Stimulated activated CD4-positive, alpha-beta T cell treated with anti-CD3 and anti-CD28 coated beads, Interleukin-2, amount 100 ng/mL, for 24 hours (primary cell): Measurements from ENCODE around the gene GPC3.
"Not testable (repeated sequence)": the region's sequence is repeated elsewhere in the genome, so short reads cannot be mapped to it uniquely, and the experiment has no call there.

Experiments
- DNase-seq, 2 donors: peaks; one replicate each; pipeline ENCODE4 v3.0.0-alpha.2; 2020

The GPC3 gene

DNA sequence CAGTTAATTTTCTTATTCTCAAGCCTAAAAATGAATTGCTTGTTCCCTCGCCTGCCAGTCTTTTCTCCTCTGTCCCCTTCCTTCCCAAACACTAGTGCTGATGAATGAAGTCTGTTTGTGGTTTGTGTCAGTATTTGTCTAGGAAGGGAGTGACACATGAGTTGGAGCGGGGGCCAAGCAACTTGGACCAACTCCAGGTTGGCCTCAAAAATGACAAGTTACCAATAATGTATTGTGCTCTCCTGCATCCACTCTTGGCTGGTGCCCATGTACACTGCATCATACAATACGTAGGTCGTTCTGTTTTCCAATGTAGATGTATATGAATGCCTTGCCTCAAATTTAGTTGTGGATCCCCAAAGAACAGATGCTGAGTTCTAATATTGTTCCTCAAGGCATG is 347.1 kb downstream of the GPC3 start:
- no peak for DNase-seq

DNA sequence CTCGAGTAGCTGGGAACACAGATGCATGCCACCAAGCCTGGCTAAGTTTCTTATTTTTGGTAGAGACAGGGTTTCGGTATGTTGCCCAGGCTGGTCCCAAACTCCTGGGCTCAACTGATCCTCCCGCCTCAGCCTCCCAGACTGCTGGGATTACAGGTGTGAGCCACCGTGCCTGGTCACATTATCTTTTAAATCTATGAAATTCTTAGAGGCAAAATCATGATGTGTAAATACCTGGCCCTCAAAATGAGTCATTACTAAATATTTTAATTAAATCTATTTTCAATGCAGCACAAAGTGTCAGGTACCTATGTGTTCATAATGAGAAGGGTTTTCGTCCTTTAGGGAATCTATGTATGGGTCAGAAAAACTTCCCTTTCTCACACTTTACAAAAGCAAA is 347.6 kb downstream of the GPC3 start:
- no peak for DNase-seq

DNA sequence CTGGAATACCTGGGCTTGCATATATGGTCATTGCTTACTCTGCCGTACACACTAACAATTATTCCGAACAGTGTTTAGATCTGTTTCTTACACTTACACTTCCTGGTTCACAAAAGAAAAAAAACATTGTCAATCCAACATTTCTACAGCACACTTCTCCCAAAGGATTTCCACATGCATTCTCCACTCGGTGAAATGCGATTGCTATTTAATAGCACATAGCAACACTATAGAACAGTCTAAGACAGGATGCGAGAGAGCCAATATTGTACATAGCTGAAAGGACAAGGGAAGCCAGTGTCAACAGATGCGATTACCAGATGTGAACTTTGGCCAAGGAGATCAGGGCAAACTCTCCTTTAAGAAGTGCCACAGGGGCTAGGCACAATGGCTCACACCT is 349.4 kb downstream of the GPC3 start:
- DNase-seq, result no peak

DNA sequence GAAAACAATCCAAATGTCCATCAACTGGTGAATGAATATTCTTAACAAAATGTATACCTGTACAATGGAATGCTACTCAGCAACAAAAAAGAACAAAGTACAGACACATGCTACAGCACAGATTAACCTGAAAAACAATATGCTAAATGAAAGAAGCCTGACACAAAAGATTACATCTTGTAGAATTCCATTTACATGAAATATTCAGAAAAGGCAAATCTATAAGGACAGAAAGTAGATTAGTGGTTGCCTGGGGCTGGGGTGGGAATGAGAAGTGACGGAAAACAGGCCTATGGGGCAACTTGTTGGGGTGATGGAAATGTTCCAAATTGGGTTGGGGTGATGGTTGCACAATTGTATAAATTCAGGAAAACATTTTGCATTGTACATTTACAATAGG is 351.0 kb downstream of the GPC3 start:
- no peak for DNase-seq

DNA sequence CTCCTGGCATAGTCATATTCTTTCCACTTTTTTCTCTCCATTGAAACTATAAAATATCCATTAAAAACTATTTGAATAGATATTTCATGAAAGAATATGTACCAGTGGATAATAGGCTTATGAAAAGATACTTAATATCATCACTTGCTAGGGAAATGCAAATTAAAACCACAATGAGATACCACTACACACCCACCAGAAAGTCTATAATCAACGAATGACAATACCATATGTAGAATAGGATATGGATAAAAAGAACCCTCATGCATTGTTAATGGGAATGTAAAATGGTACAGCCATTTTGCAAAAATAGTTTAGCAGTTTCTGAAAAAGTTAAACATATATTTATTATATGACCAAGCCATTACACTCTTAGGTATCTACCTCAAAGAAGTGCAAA is 351.4 kb downstream of the GPC3 start:
- DNase-seq, result no peak

DNA sequence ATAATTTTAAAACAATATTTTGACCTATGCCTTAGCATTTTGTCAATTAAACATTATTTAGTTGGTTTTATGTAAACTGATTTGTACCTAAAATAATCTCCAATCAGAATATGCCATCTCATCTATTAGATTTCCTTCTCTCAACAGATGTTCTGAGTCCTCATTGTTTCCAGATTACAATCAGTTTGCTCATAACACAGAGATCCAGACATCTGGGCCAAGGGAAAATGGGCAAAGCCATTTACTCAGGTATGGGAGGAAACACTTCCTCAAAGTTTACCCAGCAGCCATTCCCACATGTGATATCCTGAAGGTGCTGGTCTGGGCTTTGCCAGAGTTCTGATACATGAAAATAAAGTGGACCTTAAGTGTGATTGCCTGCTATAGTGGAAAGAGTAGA is 352.2 kb downstream of the GPC3 start:
- DNase-seq, result no peak

DNA sequence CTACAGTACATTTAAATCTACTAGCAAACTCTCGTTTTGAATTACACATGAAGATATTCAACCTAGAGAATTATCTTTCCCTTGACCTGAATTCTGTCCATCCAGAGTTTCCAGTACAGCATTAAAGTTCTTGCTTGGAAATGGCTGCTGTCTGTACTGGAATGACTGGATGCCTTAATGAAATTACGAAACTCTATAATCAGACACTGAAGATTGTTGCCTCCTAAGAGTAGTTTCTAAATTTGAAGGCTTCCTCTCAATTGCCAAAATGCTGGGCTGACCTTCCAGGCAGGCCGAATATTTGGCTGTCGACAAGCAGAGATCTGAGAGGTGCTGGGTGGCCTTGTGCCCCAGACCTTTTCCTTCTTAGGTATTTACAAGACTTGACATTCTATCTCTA is 355.0 kb downstream of the GPC3 start:
- no peak for DNase-seq

DNA sequence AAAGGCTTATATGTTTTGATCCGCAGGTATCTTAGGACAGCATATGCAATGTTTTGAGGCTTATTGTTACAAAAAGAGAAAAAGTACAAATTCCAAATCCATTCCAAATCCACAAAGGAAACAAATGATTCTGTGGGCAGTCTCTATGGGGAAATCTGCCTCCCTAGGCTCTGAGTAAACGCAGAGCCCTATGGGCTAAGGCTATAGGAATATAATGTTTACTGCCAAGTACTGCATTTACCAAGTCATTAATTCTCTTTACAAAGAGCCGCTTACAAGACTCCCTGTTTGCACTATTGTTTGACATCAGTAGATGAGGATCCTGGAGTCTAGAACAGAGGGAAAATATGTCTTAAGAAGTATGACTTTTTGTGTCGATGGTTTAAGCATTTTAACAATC is 357.7 kb downstream of the GPC3 start:
- no peak for DNase-seq

DNA sequence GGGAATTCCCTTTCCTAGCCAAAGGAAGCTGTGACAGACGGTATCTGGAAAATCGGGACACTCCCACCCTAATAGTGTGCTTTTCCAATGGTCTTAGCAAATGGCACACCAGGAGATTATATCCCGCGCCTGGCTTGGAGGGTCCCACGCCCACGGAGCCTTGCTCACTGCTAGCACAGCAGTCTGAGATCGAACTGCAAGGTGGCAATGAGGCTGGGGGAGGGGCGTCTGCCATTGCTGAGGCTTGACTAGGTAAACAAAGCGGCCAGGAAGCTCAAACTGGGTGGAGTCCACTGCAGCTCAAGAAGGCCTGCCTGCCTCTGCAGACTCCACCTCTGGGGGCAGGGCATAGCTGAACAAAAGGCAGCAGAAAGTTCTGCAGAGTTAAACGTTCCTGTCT is 364.0 kb downstream of the GPC3 start:
- not testable (repeated sequence) for DNase-seq

DNA sequence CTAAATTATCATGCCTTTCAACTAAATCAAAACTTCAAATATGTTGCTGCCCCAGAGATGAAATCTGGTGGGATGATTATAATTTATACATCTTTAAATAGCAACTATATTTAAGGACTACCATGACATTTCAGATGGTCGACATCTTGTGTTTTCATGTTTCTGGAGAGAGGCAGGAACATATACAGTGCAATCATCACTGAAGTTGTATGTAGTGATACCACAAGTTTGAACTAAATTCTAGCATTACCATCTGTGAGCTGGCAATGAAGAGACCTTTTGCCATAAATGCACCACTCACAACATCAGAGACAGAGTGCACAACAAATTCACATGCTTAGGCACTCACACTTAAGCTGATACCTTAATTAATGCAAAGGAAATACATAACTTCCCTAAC is 373.7 kb downstream of the GPC3 start:
- no peak for DNase-seq

DNA sequence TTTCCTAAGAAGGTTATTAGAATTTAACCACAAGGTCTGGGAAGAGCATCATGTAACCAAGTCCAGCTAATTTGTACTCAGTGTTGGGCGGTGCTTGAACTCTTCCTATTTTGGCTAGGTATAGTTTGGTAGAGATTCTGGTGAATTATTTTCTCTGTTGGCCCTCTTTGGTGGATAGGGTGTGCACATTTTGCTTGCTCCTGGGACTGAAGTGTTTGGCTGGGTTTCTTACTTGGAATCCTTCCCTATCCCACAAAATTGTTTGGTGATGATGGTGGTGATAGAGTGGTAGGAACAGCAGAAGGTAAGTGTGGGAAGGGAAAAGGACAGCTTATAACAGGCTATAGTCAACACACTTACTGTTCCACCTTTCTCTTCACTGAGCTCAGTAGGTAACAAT is 375.3 kb downstream of the GPC3 start:
- no peak for DNase-seq

DNA sequence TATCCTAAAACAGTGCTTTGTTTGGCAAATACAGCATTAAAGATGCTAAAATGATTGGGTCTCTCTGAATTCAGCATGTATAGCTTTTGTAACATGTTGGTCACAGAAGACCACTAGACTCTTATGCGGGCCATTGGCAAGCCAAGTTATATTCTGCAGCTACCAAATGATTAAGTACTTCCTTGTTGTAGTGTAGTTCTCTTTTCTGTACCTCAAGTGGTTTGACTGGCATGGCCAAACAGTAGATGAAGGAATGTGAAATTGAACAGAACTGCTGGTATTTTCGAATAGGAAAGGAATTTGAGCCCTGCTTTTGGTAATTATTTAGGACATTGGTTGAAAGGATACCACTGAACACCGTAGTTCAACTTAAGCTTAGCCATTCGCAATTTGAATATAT is 376.2 kb downstream of the GPC3 start:
- no peak for DNase-seq

DNA sequence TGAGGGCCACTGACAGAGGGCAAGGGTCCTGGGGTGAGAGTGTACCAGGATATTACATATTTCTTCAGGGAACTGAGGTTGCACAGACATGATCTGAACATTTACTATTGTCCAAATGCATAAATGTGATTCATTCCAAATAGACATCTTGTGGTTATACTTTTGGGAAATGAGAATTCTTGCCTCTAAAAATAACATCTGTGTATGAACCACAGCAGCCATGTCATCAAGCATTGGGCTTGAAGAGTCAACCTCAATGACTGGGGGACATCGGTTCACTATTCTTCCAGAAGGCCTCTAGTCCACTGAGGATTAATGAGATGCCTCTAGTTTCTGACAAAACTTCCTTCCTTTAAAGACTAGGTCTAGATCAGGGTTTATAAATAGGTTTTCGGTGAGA is 377.0 kb downstream of the GPC3 start:
- DNase-seq, result no peak

DNA sequence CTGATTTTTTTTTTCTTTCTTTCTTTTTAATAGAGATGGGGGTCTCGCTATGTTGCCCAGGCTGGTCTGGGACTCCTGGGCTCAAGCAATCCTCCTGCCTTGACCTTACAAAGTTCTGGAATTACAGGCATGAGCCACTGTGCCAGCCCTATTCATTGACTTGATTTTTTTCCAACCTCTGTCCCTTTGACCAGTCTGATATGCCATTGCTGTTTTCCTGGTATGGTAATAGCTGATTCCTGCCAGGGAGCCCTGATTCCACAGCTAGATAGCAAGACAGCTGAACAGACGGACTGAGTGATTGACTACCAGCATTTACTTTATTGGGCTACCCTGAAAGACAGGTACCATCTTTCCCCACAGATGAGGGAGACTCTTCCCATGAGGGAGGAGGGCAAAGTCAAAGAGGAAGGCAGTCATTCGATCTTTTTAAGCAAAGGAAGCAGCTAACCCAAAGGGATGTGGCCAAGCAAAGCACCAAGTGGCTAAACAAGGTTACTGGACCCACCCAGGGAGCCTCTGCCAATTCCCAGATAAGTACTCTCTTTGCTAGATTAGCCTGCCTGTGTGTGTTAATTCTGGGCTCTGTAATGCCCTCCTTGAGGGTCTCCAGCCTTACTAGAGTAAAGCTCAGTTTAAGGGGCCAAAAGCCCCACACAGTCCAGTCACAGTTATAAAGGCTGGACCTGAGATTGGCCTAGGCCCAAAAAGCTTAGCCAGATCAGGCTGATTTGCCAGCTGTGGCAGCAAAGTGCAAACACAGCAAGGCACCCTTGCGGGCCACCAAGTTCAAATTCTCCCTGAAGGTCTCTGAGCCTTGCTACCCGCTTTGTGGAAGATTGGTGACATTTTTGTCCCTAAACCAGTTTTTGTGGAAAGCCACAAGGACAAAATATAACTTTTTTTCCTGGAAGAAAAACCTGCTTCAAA is 377.7 kb downstream of the GPC3 start:
- DNase-seq, result no peak

DNA sequence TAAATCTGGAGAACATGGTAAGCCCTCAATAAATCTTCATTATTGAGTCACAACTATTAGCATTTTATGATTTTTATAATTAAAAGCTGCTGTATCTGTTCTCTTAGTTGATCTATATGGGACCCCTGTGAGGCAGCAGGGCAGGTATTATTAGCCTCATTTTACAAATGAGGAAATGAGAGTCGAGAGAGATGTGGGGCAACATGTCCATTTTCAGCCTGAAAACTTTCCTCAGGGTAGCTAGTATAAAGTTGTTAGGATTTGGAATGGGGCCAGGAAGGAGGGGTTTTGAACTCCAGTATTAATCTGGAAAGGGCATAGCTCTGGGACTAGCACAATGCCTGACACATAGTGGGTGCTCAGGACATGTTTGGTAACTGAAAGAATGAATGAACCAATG is 378.4 kb downstream of the GPC3 start:
- DNase-seq, result no peak

DNA sequence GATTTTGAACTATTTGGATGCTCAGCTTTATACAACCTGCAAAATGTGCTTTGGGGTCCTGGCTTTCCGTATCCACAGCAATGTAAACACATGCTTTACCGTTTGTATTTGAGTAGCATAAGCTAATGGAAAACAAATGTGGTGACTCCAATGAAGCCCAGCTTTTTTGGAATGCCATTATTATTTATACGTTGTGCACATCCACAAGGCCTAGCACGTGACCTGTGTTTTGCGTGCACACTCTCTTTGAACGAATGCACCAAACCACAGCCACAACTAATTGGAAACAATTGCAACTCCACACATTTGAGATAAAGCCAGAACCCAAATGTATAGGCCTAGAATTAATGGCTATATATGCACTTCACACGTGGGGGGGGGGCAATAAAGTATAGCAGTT is 380.6 kb downstream of the GPC3 start:
- no peak for DNase-seq

DNA sequence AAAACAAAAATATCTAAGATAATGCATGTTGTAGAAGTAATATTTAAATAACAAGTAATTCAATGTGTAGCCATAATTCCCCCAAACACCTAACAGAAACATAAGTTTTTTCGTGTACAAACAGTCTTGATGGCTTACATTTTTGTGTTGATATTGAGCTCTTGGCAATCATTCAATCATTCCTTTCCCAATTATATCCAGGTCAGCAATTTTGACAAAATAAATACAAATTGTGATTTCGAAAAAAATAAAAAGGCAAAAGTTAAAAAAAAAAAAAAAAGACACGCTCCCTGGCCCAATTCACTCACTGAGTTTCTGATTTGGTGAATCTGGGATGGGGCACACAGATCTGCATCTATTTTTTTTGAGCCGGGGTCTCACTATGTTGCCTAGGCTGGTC is 382.5 kb downstream of the GPC3 start:
- no peak for DNase-seq

DNA sequence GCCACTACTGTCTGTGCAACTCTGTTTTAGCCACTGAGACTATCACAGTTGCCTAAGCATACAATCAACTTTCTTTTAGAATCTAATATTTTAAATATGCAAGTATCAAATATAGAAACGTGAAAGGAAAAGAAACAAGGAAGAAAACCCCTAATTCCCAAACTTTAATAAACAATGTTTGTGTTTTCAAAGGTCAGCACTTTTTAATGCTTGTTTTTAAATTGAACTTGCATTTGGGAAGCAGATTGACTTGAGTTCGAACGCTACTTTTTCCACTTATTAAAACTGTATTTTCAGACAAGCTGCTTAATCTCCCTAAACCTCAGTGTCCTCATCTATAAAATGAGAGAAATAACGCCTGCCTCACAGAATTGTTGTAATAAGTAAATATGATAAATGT is 384.3 kb downstream of the GPC3 start:
- no peak for DNase-seq

DNA sequence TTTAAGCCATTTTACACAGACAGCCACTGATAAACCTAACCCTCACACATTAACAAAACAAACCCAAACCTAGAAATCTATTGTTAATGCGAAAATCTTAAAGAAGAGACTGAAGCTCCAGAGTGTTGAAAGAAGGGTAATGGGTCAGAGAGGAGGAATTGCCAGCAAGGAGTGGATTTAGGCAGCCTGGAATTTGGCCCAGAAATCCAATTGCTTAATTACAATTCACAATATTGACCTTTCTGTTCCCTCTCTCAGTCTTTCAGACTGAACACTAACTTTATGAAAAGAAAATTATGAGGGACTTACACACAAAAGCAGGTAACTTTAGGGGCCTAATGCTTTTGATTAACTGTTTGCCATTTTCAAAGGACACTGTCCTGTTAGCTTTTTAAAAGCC is 384.9 kb downstream of the GPC3 start:
- no peak for DNase-seq

DNA sequence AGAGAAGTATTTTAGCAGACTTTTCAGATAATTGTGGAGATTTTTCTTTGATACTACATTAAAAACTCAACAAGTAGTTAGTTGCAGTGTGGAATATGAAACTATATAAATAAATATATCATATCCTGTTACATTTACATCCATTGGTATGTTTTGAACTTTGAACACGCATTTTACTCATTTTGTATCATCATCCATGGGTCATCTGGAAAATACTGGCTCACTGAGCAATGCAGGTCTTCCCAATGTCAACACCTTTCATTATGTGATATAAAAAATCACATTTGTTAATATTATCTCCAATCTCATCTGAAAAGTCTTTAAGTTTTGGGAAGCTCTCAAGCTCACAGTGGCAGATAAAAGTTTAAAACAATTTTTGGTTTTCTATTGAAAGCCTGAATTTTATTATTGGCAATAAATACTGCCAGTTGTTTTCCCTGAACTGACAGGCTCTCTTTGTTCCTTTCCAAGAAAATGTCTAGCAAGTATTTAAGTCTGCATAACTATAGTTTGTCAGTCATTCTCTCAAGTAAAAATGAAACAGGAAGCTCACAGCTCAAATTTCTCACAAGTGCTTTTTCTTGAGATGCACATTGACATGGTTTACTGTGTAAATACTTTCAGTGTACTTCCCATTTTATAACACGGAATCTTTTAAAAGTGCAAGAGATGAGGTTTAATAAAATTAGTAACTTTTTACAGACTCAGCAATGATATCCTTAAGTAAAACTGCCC is 386.6 kb downstream of the GPC3 start:
- DNase-seq, result no peak

DNA sequence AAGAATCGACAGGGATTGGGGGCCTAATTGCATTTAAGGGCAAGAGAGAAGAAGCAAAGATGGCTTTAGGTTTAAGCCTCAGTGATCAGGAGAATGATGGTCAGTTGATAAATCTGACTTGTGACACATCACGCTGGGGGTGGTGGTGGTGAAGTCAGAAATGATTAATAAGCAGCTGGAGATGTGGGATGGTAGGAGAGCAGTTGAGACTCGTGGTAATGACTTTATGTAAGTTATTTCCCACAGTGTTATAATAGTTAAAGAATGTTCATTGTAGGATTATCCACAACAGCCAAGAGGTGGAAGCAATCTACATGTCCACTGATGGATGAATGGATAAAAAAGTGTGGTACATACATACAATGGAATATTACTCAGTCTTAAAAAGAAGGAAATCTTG is 391.2 kb downstream of the GPC3 start:
- no peak for DNase-seq

DNA sequence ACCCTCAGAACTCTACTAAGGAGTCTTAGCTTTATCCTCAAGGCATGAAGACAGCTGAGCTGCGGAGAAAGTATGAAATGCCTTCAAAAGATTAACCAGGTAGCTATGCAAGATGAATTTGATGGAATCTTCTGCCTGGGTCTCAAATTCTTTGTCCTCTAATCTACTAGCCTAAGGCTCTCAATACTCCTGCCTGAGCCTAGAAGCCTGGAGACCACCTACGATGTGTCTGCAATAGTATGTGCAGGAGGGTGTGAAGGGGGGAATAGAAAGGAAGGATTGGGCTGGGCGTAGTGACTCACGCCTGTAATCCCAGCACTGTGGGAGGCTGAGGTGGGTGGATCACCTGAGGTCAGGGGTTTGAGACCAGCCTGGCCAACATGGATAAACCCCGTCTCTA is 391.9 kb downstream of the GPC3 start:
- DNase-seq, result no peak

DNA sequence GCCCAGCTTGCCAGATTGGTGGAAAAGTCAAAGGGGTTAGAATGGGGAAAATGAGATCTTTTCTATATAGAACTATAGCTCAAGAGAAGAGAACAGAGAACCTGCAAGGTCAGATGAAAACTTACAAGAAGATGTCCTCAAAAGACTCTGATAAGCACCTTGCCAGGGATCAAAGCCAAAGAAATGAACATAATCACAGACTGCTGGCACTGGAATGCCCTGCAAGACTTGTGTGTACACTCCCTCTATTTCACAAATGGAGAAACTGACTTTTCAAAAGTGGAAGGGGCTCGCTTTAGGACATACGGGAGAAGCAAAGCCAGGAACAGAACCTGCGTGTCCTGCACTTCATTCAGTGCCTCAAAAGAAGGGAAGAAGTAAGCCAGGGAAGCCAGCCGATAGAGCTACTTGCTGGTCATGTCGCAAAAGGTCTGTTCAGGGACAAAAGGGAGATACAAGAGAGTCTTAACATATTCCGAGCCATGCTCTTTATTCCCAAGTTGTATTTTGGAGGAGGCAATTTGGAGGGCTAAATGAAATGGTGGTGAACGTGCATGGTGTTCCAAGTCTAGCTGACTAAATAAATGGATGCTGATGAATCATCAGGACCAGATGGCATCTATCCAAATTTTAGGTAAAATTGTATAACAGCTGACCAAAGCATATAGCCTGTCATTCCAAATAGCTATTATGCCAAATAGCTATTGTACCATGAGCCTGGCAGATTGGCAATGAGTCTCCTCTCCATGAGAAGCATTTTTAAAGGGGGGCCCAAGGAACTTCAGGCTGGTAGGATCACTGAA is 394.5 kb downstream of the GPC3 start:
- DNase-seq, result no peak

DNA sequence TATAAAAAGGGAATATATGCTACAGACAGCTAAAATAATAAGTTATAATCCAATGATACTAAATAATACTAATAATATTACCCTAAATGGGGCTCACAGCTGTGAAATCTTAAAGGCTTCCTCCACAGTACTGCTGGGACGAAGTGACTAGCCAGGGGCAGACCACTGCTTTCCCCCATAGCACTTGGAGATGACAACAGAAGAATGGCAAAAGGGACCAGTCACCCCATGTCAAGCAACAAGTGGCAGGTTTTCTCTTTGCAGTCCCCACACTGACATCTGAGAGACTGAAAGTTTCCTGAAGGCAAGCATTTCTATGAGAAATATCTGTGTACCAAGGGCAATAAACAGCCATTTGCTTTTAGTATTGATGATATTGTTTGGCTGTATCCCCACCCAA is 396.6 kb downstream of the GPC3 start:
- no peak for DNase-seq
